Measurements from ENCODE around the gene BRCC3. TPM values are rescaled to one million over a fixed set of nuclear protein-coding genes. Genes with fewer than 3 reads are reported as not detected.

Gene BRCC3
- polyA plus RNA-seq, result 10 to 100 TPM; 19.4 to 34.2 (median 24.5) TPM

DNA sequence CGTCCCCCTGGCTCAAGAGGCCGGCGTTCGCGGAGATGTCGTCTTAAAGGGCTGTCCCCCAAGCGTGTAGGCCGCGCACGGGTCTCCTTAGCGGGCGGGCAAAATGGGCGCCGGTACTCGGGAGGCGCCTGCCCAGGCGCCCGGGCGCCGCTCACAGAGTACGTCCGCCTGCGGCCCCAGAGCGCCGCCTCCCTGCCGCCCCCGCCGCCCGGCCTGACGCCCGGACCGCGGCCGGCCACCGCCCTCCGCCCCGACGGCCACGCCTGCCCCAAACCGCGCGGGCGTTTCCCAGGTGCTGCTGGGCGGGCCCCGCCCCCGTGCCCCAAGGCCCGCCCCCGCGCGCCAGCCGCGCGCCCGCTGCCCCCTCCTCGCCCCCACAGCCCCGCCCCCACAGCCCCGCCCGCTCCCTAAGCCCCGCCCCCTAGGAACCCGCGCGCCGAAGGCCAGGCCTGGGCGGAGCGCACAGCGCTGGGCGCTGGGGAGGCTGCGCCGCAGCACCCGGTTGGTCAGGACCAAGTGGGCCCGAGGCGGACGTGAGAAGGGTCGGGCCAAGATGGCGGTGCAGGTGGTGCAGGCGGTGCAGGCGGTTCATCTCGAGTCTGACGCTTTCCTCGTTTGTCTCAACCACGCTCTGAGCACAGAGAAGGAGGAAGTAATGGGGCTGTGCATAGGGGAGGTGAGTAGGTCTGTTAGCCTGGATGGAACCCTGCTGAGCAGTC is at the start of gene BRCC3, which contains the start of the genes CMC4 and MTCP1:
TSS of gene BRCC3 (plus strand) at position 534 of the 719 bp plus-strand sequence. CDS start at position 554, 20 bp downstream.
TSS of gene CMC4 (minus strand) at position 162 of the 719 bp plus-strand sequence. CDS start 7,113 bp downstream, outside the sequence.
TSS of gene MTCP1 (minus strand) at position 162 of the 719 bp plus-strand sequence. CDS start 5,126 bp downstream, outside the sequence.
- no peaks in the 10 kb centered on the region for H3K9me3 Mint-ChIP-seq
- H3K4me1 Mint-ChIP-seq, result peaks cover 36 to 46% of the 10 kb centered on the region in 2 donors
- peaks cover 1 to 12% (median 3%) of the 10 kb centered on the region in 3 donors for H3K27me3 Mint-ChIP-seq (ENCODE audit: low read depth in 3 of 3)
- peak within 1 kb of the TSS; percentile 90 to 95 (median 93) for H3K27ac Mint-ChIP-seq
- H3K36me3 Mint-ChIP-seq, result peaks cover 6 to 8% (median 6%) of the 10 kb centered on the region in 3 donors
- peak within 1 kb of the TSS; percentile 86 to 90 (median 87) for H3K4me3 Mint-ChIP-seq
- DNase-seq, result peak; percentile 81 to 86 (median 85)

DNA sequence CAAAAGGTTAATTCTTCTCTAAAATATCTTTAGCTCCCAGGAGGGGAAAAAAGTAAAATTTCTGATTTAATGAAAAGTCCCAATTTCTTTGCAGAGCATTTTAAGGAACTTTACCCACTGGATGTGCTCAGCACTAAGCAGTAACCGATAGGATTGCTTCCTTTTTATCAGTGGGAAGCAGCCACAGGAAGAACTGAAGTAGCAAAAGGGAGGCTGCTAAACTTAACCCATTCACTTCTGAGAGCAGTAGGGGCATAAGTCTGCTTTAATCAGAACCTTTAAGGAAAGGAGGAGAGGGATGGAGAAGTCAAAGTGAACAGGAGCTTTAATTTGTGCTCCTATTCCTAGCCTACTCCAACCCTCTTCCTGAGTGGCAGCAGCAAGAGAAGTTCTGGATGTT is 48.7 kb upstream of the BRCC3 start, which contains the start of gene F8:
TSS of gene F8 (minus strand) at position 139 of the 400 bp plus-strand sequence. CDS start 171 bp downstream, outside the sequence.
- H3K4me1 Mint-ChIP-seq, result peaks cover 2% of the 10 kb centered on the region in 2 donors
- peak within 1 kb of the TSS in 1 of 6 donors; percentile 72 for H3K27ac Mint-ChIP-seq
- H3K36me3 Mint-ChIP-seq, result no peaks in the 10 kb centered on the region
- DNase-seq, result no peak
- H3K27me3 Mint-ChIP-seq (ENCODE audit: low read depth in 3 of 3), result peaks cover 9 to 17% (median 17%) of the 10 kb centered on the region in 3 donors
- H3K9me3 Mint-ChIP-seq, result no peaks in the 10 kb centered on the region
- H3K4me3 Mint-ChIP-seq, result no peak within 1 kb of the TSS

GRCh38 chrX:155023907-155024833 is 47.1 kb upstream of the BRCC3 start:
- no peaks in the 10 kb centered on the region for H3K36me3 Mint-ChIP-seq
- no peaks in the 10 kb centered on the region for H3K9me3 Mint-ChIP-seq
- H3K4me3 Mint-ChIP-seq, result peak overlapping the region in 1 of 5 donors; percentile 34
- peak overlapping the region in 2 of 6 donors; percentile 71 to 72 for H3K27ac Mint-ChIP-seq
- no peak for DNase-seq
- H3K4me1 Mint-ChIP-seq, result peaks cover 14 to 18% of the 10 kb centered on the region in 2 donors
- H3K27me3 Mint-ChIP-seq (ENCODE audit: low read depth in 3 of 3), result peaks cover 9 to 18% (median 17%) of the 10 kb centered on the region in 3 donors

- no peaks in the 10 kb centered on the region for H3K9me3 Mint-ChIP-seq
- peaks cover 16 to 18% of the 10 kb centered on the region in 2 donors for H3K4me1 Mint-ChIP-seq
- peaks cover 8 to 18% (median 12%) of the 10 kb centered on the region in 3 donors for H3K27me3 Mint-ChIP-seq (ENCODE audit: low read depth in 3 of 3)
- peak overlapping the region; percentile 76 to 86 (median 79) for H3K4me3 Mint-ChIP-seq
- H3K36me3 Mint-ChIP-seq, result no peaks in the 10 kb centered on the region
- DNase-seq, result no peak
- H3K27ac Mint-ChIP-seq, result peak overlapping the region; percentile 83 to 98 (median 92)
These were observed 44.9 kb upstream of the BRCC3 start for GRCh38 chrX:155026420-155026726.

- Mint-ChIP-seq H3K36me3 (no peaks in the 10 kb centered on the region), H3K27me3 (ENCODE audit: low read depth in 3 of 3) (peaks cover 8 to 18% (median 12%) of the 10 kb centered on the region in 3 donors), H3K27ac (peak within 1 kb of the TSS; percentile 96 to 98 (median 98)), H3K4me1 (peaks cover 16 to 18% of the 10 kb centered on the region in 2 donors), H3K4me3 (peak within 1 kb of the TSS; percentile 86 to 94 (median 89)), H3K9me3 (no peaks in the 10 kb centered on the region)
- peak; percentile 92 to 96 (median 94) for DNase-seq
These were observed 44.4 kb upstream of the BRCC3 start, which contains the start of gene FUNDC2 for GRCh38 chrX:155026727-155027508. Gene FUNDC2 (plus strand): TSS chrX:155026844. CDS start chrX:155026939, 95 bp downstream.

GRCh38 chrX:155027509-155028066 is 43.7 kb upstream of the BRCC3 start:
- Mint-ChIP-seq H3K4me3 (peak overlapping the region; percentile 86 to 94 (median 89)), H3K4me1 (peaks cover 16 to 18% of the 10 kb centered on the region in 2 donors), H3K36me3 (no peaks in the 10 kb centered on the region), H3K27me3 (ENCODE audit: low read depth in 3 of 3) (peaks cover 8 to 16% (median 12%) of the 10 kb centered on the region in 3 donors), H3K27ac (peak overlapping the region; percentile 96 to 98 (median 98)), H3K9me3 (no peaks in the 10 kb centered on the region)
- peak; percentile 26 to 38 (median 37) for DNase-seq

DNA sequence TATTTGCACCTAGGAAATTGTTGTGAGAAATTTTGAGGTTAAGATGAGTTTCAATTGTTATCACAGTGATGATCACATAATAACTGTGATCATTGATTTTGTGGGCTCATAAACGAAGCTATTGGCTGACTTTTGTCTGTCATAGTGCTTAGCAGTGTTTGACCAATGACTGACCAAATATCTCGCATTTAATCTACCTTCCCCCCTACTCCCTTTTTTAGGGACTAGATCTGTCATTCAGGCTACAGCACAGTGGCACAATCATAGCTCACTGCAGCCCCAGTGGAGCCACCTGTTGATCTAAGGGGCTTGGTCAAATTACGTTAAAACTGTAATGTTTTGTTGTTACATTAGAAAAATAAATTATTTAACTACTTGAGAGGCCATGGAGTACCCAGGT is 43.2 kb upstream of the BRCC3 start:
- Mint-ChIP-seq H3K36me3 (no peaks in the 10 kb centered on the region), H3K27ac (peak overlapping the region; percentile 96 to 98 (median 98)), H3K9me3 (no peaks in the 10 kb centered on the region), H3K4me1 (peaks cover 16 to 18% of the 10 kb centered on the region in 2 donors), H3K4me3 (peak overlapping the region; percentile 86 to 94 (median 89)), H3K27me3 (ENCODE audit: low read depth in 3 of 3) (peaks cover 8 to 16% (median 11%) of the 10 kb centered on the region in 3 donors)
- no peak for DNase-seq

- Mint-ChIP-seq H3K36me3 (no peaks in the 10 kb centered on the region), H3K9me3 (no peaks in the 10 kb centered on the region), H3K4me3 (peak overlapping the region in 2 of 5 donors; percentile 26 to 60), H3K4me1 (peaks cover 16 to 18% of the 10 kb centered on the region in 2 donors), H3K27me3 (ENCODE audit: low read depth in 3 of 3) (peaks cover 8 to 15% (median 8%) of the 10 kb centered on the region in 3 donors), H3K27ac (peak overlapping the region; percentile 24 to 98 (median 96))
- DNase-seq, result no peak
These were observed 42.4 kb upstream of the BRCC3 start for GRCh38 chrX:155028877-155029291.

DNA sequence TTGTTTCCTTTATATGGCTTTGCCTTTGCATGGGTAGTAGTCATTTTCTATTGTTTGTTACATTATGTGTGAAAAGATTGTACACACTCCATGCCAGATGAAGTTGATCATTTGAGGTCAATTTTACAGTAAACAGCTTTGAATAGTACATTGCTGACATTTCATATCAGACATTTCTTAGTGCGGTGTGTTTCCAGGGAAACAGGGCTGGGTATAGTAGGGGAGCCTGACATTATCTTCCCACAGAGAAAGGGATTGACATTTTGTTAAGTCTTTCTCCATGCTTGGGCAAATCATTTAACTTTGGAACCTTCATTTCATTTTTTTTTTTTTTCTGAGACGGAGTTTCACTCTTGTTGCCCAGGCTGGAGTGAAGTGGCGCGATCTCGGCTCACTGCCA is 39.7 kb upstream of the BRCC3 start:
- H3K9me3 Mint-ChIP-seq, result no peaks in the 10 kb centered on the region
- no peak for DNase-seq
- no peak overlapping the region for H3K27ac Mint-ChIP-seq
- H3K27me3 Mint-ChIP-seq (ENCODE audit: low read depth in 3 of 3), result peaks cover 5 to 7% (median 5%) of the 10 kb centered on the region in 3 donors
- H3K4me1 Mint-ChIP-seq, result peaks cover 13 to 18% of the 10 kb centered on the region in 2 donors
- peaks cover 4 to 18% (median 12%) of the 10 kb centered on the region in 3 donors for H3K36me3 Mint-ChIP-seq
- no peak overlapping the region for H3K4me3 Mint-ChIP-seq

- H3K27ac Mint-ChIP-seq, result no peak overlapping the region
- H3K4me3 Mint-ChIP-seq, result no peak overlapping the region
- H3K9me3 Mint-ChIP-seq, result peaks cover 0 to 2% (median 0%) of the 10 kb centered on the region in 6 donors
- no peaks in the 10 kb centered on the region for H3K27me3 Mint-ChIP-seq (ENCODE audit: low read depth in 3 of 3)
- H3K36me3 Mint-ChIP-seq, result peaks cover 4 to 22% (median 12%) of the 10 kb centered on the region in 3 donors
- DNase-seq, result no peak
- H3K4me1 Mint-ChIP-seq, result peaks cover 1 to 7% of the 10 kb centered on the region in 2 donors
These were observed 35.6 kb upstream of the BRCC3 start for GRCh38 chrX:155035688-155036087.

GRCh38 chrX:155046129-155046810 is 25.0 kb upstream of the BRCC3 start:
- peaks cover 2 to 6% of the 10 kb centered on the region in 2 donors for H3K4me1 Mint-ChIP-seq
- H3K27me3 Mint-ChIP-seq (ENCODE audit: low read depth in 3 of 3), result peaks cover 0 to 3% (median 0%) of the 10 kb centered on the region in 3 donors
- H3K27ac Mint-ChIP-seq, result no peak overlapping the region
- no peaks in the 10 kb centered on the region for H3K36me3 Mint-ChIP-seq
- DNase-seq, result no peak
- no peak overlapping the region for H3K4me3 Mint-ChIP-seq
- no peaks in the 10 kb centered on the region for H3K9me3 Mint-ChIP-seq

All from immature natural killer cell (primary cell).